ENCODE results near the gene PDCD1. TPM values are rescaled to one million over a fixed set of nuclear protein-coding genes. Genes with fewer than 3 reads are reported as not detected.

PDCD1 gene
- total RNA-seq, 1 donor from 2014 or later, result 3.3 TPM

DNA sequence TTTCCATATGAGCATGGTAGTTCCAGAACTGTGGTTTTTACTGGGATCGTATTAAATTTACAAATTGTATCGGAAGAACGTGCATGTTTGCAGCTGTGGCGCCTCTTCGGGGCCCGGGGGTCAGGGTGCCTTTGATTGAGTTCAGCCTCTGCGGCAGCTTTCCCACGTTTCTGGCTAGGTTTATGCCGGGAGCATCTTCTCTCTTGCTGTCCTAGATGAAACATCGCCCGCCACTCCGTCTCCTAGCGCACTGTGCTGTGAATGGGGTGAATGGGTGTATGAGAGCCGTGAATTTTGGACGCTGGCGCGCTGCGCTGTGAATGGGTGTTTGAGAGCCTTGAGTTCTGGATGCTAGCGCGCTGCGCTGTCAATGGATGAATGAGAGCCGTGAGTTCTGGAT, 12.3 kb downstream of the PDCD1 start:
- intact Hi-C loops (cut with micrococcal nuclease), result no loop called here
- H3K36me3 ChIP-seq, result no peaks in the 10 kb centered on the region
- no peak overlapping the region for H3K27ac ChIP-seq (replicated peaks)
- peaks cover 20% of the 10 kb centered on the region for H3K4me1 ChIP-seq
- H3K4me3 ChIP-seq, result no peak overlapping the region
- DNase-seq, result no peak
- no peaks in the 10 kb centered on the region for H3K9me3 ChIP-seq (replicated peaks)
- H3K27me3 ChIP-seq (ENCODE audit: low read depth), result no peaks in the 10 kb centered on the region
- TF ChIP-seq, protein P1, sequence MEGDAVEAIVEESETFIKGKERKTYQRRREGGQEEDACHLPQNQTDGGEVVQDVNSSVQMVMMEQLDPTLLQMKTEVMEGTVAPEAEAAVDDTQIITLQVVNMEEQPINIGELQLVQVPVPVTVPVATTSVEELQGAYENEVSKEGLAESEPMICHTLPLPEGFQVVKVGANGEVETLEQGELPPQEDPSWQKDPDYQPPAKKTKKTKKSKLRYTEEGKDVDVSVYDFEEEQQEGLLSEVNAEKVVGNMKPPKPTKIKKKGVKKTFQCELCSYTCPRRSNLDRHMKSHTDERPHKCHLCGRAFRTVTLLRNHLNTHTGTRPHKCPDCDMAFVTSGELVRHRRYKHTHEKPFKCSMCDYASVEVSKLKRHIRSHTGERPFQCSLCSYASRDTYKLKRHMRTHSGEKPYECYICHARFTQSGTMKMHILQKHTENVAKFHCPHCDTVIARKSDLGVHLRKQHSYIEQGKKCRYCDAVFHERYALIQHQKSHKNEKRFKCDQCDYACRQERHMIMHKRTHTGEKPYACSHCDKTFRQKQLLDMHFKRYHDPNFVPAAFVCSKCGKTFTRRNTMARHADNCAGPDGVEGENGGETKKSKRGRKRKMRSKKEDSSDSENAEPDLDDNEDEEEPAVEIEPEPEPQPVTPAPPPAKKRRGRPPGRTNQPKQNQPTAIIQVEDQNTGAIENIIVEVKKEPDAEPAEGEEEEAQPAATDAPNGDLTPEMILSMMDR (IDR thresholded peaks at IDR 0.05; ENCODE audit: borderline replicate concordance), result no peak

DNA sequence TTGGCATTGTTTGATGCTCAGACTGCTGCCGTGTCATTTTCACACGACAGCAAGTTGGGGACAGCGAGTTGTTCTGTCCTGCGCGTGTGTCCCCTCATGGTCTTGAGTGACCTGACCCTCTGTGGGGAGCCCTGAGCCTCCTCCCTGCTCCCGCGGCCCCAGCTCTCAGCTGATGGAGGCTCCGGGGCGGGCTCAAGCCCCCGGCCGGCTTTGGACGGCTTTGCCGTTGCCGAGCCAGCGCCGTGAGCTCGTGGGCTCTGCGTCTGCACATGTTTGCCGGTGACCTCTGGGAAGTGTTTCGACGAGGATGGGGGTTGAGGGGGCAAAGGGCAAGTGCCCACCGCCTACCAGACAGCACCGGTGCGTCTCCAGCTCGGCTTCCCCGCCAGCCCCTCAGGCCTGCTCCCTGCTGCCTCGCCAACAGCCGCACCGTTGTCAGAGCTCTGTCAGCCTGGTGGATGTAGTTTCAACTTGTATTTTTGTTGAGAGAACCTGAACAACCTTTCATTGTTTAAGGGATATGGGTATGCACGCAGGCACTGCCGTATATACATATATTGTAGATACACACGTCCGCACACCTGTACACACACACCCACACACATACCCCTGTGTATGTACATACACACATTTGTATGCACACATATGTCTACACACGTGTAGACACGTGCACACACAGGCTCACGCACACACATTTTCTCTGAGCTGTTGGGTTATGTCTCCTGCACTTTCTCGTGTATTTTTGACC, 13.7 kb downstream of the PDCD1 start:
- H3K27me3 ChIP-seq (ENCODE audit: low read depth), result no peaks in the 10 kb centered on the region
- peak overlapping the region; percentile 74 for H3K27ac ChIP-seq (replicated peaks)
- peak overlapping the region; percentile 61 for H3K4me3 ChIP-seq
- no peaks in the 10 kb centered on the region for H3K36me3 ChIP-seq
- intact Hi-C loops (cut with micrococcal nuclease), result no loop called here
- TF ChIP-seq, protein P1 (IDR thresholded peaks at IDR 0.05; ENCODE audit: borderline replicate concordance), result no peak
- H3K9me3 ChIP-seq (replicated peaks), result no peaks in the 10 kb centered on the region
- H3K4me1 ChIP-seq, result peaks cover 25% of the 10 kb centered on the region
- no peak for DNase-seq

DNA sequence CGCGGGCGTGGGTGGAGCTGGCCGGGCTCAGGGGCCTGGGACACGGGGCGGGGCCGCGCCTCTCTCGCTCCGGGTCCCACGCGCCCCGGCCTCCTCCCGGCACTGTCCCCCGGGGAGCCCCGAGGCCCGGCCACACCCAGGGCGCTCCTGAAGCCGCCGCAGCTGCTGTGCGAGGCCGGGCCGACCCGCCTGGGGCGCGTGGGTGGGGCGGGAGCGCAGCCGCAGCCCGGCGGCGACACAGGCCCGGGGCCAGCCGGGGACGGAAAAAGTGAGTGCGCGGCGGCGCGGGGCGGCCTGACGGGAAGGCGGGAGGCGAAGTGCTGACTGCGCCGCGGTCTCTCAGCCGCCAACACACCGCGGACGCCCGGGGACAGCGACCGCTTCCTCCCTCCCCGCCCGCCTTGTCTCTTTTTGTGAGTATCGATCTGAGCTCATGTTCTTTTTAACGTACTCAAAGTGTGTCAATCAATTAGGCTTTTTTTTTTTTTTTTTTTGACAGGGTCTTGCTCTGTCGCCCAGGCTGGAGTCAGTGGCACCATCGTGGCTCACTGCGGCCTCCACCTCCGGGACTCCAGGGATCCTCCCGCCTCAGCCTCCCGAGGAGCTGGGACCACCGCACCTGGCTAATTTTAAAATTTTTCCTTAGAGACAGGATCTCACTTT, 14.5 kb downstream of the PDCD1 start:
- H3K27ac ChIP-seq (replicated peaks), result peak overlapping the region; percentile 74
- TF ChIP-seq, protein P1 (IDR thresholded peaks at IDR 0.05; ENCODE audit: borderline replicate concordance), result peak; percentile 51
- no peaks in the 10 kb centered on the region for H3K36me3 ChIP-seq
- no peaks in the 10 kb centered on the region for H3K9me3 ChIP-seq (replicated peaks)
- intact Hi-C loops (cut with micrococcal nuclease), result no loop called here
- H3K4me3 ChIP-seq, result peak overlapping the region; percentile 61
- DNase-seq, result peak; percentile 84
- H3K27me3 ChIP-seq (ENCODE audit: low read depth), result no peaks in the 10 kb centered on the region
- peaks cover 25% of the 10 kb centered on the region for H3K4me1 ChIP-seq

DNA sequence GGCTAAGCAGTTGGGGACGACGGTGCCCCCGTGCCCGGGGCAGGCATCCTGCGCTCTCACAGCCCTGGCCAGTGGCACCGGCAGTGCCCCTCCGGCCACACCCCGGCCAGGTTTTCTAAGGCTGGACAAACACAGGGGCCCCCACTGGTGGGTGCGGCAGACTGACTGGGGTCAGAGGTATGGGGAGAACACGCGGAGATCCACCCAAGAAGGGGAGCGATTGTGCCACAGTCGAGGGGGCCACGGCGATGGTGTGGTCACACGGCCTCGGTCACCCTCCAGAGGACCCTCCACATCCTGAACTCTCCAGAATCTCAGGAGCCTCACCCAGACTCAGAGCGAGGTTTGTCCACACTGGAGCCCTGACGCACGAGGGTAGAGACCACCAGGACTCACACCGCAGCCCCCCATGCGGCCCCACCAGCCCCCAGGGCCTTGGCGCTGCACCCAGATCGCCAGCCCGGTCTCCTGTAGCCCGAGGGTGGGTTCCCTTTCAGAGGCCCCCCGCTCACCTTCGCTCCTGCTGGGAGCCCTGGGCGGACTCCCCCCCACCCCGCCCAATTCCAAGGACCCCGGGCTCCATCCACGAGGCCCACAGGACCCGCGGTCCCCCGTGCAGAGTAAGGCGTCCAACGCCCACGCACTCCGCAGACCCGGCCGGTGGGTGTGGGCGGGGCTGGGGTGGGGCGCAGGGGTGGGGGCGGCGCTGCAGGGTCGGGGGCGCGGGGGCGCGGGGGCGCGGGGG, 15.2 kb downstream of the PDCD1 start:
- H3K4me1 ChIP-seq, result peaks cover 25% of the 10 kb centered on the region
- H3K9me3 ChIP-seq (replicated peaks), result no peaks in the 10 kb centered on the region
- TF ChIP-seq, protein P1 (IDR thresholded peaks at IDR 0.05; ENCODE audit: borderline replicate concordance), result no peak
- H3K27me3 ChIP-seq (ENCODE audit: low read depth), result no peaks in the 10 kb centered on the region
- H3K27ac ChIP-seq (replicated peaks), result peak overlapping the region; percentile 74
- H3K4me3 ChIP-seq, result peak overlapping the region; percentile 61
- no peaks in the 10 kb centered on the region for H3K36me3 ChIP-seq
- no peak for DNase-seq
- intact Hi-C loops (cut with micrococcal nuclease), result no loop called here

DNA sequence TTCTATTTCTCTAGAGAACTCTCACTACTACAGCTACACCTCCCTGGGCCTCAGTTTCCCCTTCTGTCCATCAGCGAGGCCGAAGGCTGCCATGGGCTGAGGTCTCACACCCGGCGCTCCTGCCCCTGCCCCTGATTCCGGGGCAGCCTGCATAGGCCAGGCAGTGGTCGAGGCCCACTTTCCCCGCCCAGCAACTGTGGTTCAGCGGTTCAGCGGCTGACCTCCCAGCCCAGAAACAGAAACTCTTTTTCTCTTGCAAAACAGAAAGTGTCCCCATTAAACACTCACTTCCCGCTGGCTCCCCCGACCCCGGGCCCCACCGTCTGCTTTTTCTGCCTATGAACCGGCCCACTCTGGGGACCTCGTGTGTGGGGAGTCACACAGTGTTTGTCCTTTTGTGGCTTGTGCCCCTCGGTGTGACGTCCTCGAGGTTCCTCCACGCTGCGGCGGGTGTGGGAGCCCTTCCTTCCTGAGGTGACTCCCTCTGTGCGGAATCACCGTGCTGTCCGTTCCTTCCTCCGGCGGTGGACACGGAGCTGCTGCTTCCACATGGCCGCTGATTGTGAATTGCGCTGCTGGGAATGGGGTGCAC, 16.0 kb downstream of the PDCD1 start:
- no peak for DNase-seq
- Histone ChIP-seq H3K4me1 (peaks cover 25% of the 10 kb centered on the region), H3K9me3 (replicated peaks) (no peaks in the 10 kb centered on the region), H3K27me3 (ENCODE audit: low read depth) (no peaks in the 10 kb centered on the region), H3K4me3 (peak overlapping the region; percentile 61), H3K36me3 (no peaks in the 10 kb centered on the region), H3K27ac (replicated peaks) (peak overlapping the region; percentile 74)
- TF ChIP-seq, protein P1 (IDR thresholded peaks at IDR 0.05; ENCODE audit: borderline replicate concordance), result no peak
- intact Hi-C loops (cut with micrococcal nuclease), result no loop called here
